Bronchial epithelial cell (primary cell): Measurements from ENCODE around the gene GPATCH11. TPM values are rescaled to one million over a fixed set of nuclear protein-coding genes. Genes with fewer than 3 reads are reported as not detected.

Experiments
- DNase-seq: peaks from one replicate; pipeline ENCODE4 v3.0.0-alpha.2; 2010; ENCODE audit warnings: low read depth
- FAIRE-seq: peaks from 2 replicates; lab custom pipeline; 2011; peaks lifted over from hg19 to GRCh38; lab: Jason Lieb, UNC
- H3K27me3 ChIP-seq: 2 replicates; pipeline ENCODE4 v1.5.1; 2011; ENCODE audit warnings: low read length; ENCODE audit not compliant: control insufficient read depth, insufficient read depth
- H3K36me3 ChIP-seq: 2 replicates; pipeline ENCODE4 v1.5.1; 2011; ENCODE audit warnings: low read length; ENCODE audit not compliant: control insufficient read depth, insufficient read depth
- H3K4me3 ChIP-seq: 2 replicates; pipeline ENCODE4 v1.5.1; 2011; ENCODE audit warnings: mild to moderate bottlenecking, low read depth, low read length, control low read depth
- CTCF ChIP-seq: IDR thresholded peaks from 2 replicates; pipeline ENCODE4 v1.5.1; 2011; ENCODE audit warnings: mild to moderate bottlenecking, moderate library complexity, low read length, control low read depth, inconsistent platforms; ENCODE audit not compliant: insufficient read depth, severe bottlenecking
- total RNA-seq: library from RNA; depleted of rRNA; stranded (reverse); fragments of >200 nt; gene quantifications from 2 replicates; pipeline ENCODE4 v1.2.1, GENCODE V29; 2014

Gene GPATCH11
- total RNA-seq, 1 donor from 2014 or later, result 3.7 TPM

GRCh38 chr2:37110306-37111212, 26.2 kb downstream of the GPATCH11 start:
- Histone ChIP-seq H3K4me3 (no peak overlapping the region), H3K27me3 (no peaks in the 10 kb centered on the region), H3K36me3 (peaks cover 1% of the 10 kb centered on the region)
- FAIRE-seq, result no peak
- TF ChIP-seq CTCF, result no peak
- DNase-seq, result peak; percentile 99

GRCh38 chr2:37111958-37112357, 27.6 kb downstream of the GPATCH11 start:
- Histone ChIP-seq H3K27me3 (no peaks in the 10 kb centered on the region), H3K4me3 (no peak overlapping the region), H3K36me3 (peaks cover 1% of the 10 kb centered on the region)
- FAIRE-seq (no peak), DNase-seq (no peak)
- TF ChIP-seq CTCF, result no peak

- Histone ChIP-seq H3K36me3 (peaks cover 3% of the 10 kb centered on the region), H3K4me3 (no peak overlapping the region), H3K27me3 (no peaks in the 10 kb centered on the region)
- FAIRE-seq (no peak), DNase-seq (no peak)
- TF ChIP-seq CTCF, result no peak
These were observed 33.2 kb downstream of the GPATCH11 start for GRCh38 chr2:37117566-37117965.

GRCh38 chr2:37119157-37119556, 34.8 kb downstream of the GPATCH11 start:
- H3K36me3 ChIP-seq, result peaks cover 3% of the 10 kb centered on the region
- TF ChIP-seq CTCF, result no peak
- FAIRE-seq, result no peak
- DNase-seq, result no peak
- H3K27me3 ChIP-seq, result no peaks in the 10 kb centered on the region
- H3K4me3 ChIP-seq, result no peak overlapping the region

GRCh38 chr2:37125416-37125815, 41.1 kb downstream of the GPATCH11 start:
- FAIRE-seq (peak; percentile 18), DNase-seq (no peak)
- Histone ChIP-seq H3K27me3 (no peaks in the 10 kb centered on the region), H3K4me3 (no peak overlapping the region), H3K36me3 (peaks cover 2% of the 10 kb centered on the region)
- TF ChIP-seq CTCF, result no peak
